Measurements from ENCODE around the gene SLAMF9.

SLAMF9 gene

GRCh38 chr1:159932296-159933285, 21.4 kb downstream of the SLAMF9 start:
- no peak for DNase-seq (ENCODE audit: low spot score)

- DNase-seq (ENCODE audit: low spot score): no peak
These were observed 22.3 kb downstream of the SLAMF9 start for GRCh38 chr1:159931795-159932173.

DNA sequence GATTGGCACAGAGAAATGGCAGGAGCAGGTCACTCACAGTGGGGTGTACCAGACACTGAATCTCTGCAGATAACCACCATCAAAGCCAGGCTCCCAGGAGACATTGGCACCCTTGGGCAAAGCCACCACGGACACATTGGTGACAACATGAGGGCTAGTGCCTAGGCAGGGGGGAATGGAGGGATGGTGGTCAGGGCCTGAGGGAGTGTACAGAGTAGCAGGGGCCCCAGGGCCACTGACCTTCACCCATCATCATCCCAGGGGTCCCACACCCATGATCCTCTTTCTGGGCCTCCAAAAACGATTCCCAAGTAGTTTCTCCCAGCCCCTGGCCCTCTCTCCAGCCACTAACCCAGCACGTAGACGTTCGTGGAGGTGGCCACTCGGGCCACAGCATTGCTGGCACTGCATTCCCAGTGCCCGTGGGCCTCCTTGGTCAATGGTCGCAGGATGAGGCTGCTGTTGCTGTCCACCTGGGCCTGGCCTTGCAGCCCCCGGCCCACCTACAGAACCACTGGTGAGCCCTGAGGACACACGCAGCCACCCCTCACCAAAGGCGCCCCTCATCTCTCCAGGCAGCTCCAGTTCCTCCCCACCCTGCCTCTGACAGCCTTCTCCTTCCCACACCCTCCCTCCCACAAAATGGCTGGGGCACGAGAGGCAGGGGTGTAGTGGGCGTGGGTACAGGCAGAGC, 22.8 kb downstream of the SLAMF9 start:
- no peak for DNase-seq (ENCODE audit: low spot score)

DNA sequence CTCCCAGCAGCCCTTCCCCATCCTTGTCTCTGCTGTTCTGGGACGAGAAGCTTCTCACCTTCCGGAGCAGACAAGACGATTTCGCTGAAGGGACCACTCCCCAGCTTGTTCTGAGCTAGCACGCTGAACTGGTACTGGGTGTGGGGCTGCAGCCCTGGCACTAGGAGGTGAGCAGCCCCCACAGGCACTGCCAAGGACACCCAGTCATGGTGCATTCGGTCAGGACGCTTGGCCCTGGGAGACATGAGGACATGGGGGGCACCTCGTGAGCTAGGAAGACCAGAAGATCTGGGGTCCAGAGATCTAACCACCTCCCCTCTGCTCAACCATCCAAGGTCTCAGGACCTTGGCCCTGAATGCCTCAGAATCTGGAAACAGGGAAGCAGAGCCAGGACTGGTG, 23.4 kb downstream of the SLAMF9 start:
- no peak for DNase-seq (ENCODE audit: low spot score)

DNA sequence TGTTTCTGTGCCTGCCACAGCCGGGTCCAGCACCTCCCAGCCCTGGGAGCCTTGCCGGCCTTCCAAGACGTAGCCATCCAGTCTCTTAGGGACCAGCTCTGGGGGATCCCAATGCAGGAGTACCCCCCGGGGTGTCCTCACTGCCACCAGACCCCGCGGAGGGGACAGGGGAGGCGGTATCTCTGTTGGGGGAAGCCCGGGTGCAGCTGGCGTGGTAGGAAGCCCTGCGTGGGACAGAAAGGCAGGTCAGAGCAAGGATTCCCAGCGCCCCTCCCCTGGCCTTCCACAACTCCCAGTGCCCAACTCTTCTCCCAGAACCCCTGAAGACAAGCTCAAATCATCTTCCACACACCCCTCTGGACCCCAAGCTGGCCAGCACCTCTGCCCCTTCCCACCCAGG, 23.8 kb downstream of the SLAMF9 start:
- no peak for DNase-seq (ENCODE audit: low spot score)

DNA sequence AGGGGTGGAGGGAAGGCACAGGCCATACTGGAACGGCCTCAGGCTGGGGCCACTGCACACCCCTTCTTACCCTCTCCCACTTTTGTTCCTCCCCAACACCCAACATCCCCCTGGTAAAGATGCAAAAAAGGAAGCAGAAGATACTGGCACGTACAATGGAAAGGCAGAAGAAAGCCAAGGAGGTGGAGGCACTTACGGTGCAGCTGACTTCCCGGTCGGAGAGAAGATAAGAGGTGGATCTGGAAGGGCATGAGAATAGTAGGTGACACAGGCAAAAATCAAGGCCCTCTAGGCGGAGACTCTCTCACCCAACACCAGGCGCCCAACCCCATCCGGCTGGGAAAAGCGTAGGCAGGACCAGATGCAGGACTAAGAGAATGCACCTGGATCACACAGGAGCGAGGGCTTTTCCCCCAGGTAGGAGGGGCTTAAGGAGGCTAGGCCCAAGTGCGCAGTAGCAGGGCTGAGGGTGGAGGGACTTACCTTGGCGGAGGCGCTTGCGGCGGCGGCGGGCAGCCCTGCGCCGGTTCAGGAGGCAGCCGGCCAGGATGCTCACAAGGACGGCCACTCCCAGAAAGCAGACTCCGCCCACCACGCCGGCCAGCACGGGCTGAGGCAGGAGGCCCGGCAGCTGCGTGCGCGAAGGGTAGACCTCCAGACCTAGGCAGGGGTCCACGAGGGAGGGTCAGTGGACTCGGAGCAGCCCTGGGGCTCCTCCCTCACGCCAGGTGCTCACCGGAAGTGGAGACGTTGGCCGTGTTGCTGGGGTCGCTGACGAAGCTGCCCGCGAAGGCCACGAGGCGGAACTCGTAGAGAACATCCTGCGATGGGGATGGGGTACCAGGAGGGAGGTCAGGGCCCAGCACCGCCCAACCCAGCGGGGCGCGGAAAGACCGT, 24.6 kb downstream of the SLAMF9 start:
- no peak for DNase-seq (ENCODE audit: low spot score)

DNA sequence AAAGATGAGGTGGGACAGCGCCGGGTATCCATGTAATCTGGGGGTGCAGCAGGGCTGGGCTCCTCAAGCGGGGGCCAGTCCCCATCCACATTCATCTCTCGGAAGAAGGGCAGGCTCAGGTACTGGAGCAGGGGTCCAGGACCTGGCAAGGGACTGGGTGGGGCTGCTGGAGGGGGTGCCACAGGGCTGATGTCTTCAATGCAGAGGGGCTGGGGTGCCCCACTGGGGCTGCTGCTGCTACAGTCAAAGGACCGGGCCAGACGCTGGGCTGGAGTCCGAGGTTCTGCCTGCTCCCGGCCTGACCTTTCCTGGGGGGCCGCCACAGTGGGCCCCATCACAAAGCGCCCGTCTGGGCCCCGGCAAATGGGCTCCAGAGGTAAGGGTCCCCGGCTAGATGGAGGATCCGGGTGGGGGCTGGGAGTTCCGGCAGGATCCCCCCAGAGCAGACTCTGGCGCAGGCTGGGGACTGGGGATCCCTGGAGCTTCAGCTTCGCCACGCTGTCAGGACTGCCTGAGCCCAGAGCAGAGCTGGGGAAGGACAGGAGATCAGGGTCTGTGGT, 25.5 kb downstream of the SLAMF9 start:
- DNase-seq (ENCODE audit: low spot score): no peak

DNA sequence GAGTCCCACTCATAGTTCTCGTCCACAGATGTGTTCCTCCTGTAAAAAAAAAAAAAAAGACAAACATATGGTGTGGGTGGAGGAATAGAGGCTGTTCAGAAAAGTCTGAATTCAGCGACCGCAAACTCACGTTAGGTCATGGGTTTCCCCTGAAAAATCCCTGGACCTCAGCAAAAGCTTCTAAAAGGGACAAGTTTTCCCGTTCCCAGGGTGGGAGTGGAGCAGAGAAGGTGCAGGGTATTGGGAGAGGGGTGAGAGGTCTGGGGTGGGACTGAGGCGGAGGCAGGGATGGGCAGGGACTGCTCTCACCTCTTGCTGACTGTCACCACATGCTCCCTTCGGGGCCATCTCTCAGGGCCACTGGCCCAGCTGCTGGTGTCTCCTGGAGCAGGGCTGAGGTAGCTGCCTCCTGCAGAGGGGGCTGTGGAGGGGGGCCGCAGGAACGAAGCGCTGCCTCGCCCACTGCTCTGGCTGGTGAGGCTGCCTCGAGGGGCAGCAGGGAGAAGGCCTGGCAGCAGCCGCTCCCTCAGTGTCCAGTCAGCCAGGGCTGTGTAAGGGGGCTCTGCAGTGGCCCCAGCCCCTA, 26.1 kb downstream of the SLAMF9 start:
- DNase-seq (ENCODE audit: low spot score): no peak

DNA sequence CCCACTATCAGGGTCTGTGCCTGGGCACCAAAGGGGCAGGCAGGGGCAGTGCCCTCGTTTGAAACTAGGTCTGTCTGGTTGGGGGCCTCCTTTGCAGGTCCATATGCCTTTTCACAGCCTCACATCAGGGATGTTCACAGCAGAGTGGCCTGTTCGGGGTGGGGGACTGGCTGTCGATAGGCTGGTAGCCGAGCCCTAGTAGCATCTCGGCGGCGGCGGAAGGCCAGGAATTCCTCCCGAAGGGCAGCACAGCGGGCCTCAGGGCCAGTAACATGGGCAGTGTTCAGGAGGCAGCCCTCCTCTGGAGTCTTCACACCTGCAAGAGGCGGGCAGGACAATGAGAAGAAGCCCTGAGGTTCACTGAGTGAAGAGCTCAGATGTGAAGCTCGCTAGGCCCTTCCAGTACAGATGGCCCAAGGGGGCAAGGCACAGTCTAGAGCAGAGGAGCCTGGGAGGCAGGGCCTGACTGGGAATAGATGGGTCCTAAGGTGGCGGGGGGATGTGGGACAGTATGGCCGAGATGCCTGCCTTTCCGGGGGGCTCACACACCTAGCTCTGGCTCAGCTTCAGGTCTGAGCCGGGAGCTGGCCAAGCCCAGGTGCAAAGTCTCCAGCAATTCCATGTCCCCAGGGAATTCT, 26.7 kb downstream of the SLAMF9 start:
- no peak for DNase-seq (ENCODE audit: low spot score)

- DNase-seq (ENCODE audit: low spot score): peak; percentile 55
These were observed 28.3 kb downstream of the SLAMF9 start for GRCh38 chr1:159925719-159926078.

DNA sequence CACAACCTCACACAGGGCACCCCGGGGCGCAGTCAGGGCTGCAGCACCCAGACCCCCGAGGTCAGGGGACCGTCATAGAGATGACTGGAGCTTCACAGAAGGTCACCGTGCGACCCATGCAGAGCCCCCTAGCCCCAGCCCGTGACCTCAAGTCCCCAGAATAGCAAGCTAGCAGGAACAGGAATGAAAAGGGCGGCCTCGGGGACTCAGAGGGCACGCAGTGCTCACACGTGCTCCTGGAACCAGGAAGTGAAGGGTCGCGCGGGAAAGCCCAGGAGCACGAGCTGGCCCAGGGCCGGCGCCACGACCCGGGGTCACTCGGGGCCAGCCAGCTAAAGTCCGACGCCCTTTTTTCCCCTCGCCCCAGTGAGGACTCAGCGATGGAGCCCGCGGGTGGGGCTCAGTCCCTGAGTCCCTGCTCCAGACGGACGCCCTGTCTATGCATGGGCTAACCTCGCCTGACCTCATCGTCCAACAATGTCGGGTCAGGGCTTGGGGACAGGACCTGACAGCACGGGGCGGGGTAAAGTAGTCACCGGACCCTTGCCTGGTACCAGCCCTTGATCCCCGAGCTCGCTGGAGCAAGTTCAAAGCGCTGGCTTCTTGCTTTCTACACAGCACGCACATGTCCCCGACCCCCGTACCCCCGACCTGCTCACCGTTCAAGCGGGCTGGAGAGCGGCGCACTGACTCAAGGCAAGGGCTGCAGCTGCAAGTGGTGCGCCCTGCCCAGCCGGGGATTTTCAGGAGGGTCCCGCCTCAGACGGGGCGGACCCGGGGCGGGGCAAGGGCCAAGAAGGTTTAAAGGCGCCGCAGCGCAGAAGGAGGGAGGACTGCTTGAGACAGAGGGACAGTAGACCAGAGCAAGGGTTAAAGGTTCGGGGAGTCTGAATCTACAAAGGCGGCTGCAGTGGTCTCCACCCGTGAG, 29.0 kb downstream of the SLAMF9 start, which contains the start of gene TAGLN2:
TSS of gene TAGLN2 (minus strand) at position 717 of the 928 bp plus-strand sequence. CDS start 4,998 bp downstream, outside the sequence.
- peak; percentile 95 for DNase-seq (ENCODE audit: low spot score)

GRCh38 chr1:159924025-159924790, 29.8 kb downstream of the SLAMF9 start:
- DNase-seq (ENCODE audit: low spot score): peak; percentile 99

DNA sequence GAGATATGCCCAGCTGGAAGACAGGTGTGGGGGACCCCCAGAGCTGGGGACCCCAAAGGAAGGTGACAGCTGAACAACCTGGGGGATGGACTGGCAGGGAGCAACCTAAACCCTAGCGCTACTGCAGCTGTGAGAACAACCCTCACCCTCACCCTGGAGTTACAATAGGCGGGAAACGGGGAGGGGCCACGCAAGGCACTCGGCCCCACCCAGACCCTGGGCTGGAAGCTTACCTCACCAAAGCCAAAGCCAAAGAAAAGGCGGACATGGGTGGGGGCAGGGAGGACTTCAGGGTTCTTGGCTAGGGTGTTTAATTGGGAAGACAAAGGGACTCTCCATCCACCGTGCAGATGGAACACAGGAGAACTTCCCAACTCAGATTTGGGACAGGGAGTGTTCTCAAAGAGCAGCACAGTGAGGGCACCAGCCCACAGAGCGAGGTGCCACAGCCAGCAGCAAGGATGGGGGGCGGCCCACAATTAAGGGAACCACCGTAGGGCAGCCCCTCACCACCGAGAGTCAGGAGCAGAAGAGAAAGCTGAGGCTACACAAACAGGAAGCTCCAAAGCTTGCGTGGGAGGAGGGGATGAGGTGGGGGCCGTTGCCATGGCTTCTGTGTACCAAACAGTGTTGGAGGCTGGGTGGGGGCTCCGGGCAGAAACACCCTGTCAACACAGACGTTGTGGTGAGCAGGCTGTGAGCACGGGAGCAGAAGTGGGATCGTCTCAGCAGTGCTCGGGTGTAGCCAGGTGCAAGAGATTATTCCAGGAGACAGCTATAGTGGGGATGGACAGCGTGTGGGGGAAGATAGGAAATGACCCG, 30.6 kb downstream of the SLAMF9 start:
- peak; percentile 83 for DNase-seq (ENCODE audit: low spot score)

GRCh38 chr1:159922511-159923202, 31.4 kb downstream of the SLAMF9 start:
- peak; percentile 60 for DNase-seq (ENCODE audit: low spot score)

GRCh38 chr1:159921700-159922504, 32.1 kb downstream of the SLAMF9 start:
- no peak for DNase-seq (ENCODE audit: low spot score)

DNA sequence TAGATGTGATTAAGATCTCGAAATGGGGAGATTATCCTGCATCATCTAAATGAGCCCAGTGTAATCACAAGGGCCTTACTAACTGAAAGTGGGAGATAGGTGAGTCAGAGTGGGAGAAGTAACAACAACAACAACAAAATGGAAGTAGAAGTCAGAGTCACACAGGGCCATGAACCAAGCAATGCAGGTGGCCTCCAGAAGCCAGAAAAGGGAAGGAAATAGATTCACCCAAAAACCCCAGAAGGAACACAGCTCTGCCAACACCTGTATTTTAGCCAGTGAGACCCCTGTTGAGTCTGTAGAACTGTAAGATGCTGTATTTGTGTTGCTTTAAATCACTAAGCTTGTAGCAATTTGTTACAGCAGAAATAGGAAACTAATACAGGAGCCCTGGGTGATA, 32.8 kb downstream of the SLAMF9 start:
- DNase-seq (ENCODE audit: low spot score): no peak

DNA sequence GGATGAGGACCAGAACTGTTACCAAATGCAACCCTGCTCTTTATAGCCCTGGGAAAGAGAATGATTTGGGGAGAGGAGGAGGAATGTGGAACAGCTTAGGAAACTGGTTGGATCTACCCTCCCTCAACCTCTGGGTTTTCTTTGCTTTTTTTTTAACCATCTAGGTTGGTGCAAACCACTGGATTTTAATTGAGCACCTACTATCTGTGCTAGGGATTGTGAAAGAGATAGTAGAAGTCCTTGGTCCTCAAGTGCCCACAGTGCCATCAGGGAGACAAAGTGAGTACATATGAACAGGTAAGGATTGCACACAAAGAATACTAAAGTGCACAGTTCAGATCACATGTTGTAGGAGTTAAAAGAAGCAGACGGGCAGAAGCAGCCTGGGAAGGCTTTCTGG, 33.4 kb downstream of the SLAMF9 start:
- no peak for DNase-seq (ENCODE audit: low spot score)

All from AG08396 (cell line).